Colon (tissue), 2 donors: Measurements from ENCODE around the gene MAST1.
"Not testable (repeated sequence)": the region's sequence is repeated elsewhere in the genome, so short reads cannot be mapped to it uniquely, and the experiment has no call there.

Experiments used
- FAIRE-seq: peaks from 2 replicates; lab custom pipeline; 2012; peaks lifted over from hg19 to GRCh38; lab: Jason Lieb, UNC
- donor health status: control.
- donor health status: control.

MAST1 gene

GRCh38 chr19:12896460-12896859 is 58.1 kb downstream of the MAST1 start:
- no peak for FAIRE-seq

DNA sequence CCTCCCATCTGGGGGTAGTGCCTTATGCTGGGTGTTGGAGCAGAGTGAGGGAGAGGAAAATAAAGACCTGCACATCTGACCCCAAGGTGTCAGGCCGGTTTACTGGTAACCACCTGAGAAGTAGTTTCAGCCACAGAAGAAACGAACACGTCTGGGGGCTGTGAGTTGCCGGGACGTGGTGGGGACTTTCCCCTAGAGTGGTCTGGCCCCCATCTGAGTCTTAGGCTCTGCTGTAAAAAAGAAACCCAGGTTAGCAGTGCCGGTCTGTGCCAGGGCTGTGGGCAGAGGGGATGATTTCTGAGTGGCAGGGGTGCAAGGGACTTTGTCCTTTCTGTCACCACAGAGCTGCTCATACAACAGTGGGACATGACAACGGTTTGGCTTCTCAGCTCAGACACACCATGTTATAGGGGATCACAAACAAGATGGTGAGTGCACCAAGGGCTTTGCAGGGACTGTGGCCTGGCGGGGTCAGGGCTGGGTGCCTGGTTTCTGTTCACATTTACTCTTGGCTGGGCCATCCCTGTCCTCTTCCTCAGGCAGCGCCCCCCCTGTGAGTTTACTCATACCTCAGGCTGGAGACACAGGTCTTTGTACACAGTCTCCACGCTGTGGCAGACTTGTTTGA is 61.7 kb downstream of the MAST1 start:
- FAIRE-seq: no peak

DNA sequence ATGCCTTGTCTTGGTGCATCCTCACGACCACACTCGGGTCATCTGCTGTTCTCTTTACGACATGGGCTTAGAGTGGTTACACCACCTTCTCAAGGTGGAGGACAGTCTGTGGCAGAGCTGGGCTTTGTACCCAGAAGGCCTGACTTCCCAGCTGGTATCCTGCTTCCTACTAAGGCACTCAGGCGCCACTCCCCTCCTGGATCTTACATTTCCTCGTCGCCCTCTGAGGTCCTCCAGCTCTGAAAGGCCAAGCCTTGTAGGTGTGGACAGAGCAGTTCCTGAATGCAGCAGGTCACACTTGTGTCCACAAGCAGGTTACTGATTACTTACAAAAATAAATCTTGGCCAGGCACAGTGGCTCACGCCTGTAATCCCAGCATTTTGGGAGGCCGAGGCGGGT is 68.9 kb downstream of the MAST1 start:
- no peak for FAIRE-seq

DNA sequence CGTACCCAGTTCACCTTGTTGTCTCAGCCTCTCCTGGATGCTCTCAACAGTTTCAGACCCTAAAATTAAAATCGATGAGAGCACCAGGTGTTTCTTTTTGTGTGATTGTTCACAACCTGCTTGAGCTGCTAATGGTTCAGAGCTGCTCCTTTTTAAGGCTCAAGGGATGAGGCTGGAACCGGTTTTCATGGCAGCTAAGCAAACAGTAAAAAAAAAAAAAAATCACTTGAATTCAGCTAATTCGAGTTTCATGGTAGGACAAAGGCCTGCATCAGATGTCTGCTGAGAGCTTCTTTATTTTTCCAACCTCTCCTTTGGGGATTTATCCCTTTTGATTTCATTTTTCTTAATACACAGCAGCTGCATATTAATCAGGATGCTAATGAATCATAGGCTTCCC is 74.3 kb downstream of the MAST1 start:
- no peak for FAIRE-seq

GRCh38 chr19:12913011-12913561 is 74.8 kb downstream of the MAST1 start:
- FAIRE-seq: no peak

DNA sequence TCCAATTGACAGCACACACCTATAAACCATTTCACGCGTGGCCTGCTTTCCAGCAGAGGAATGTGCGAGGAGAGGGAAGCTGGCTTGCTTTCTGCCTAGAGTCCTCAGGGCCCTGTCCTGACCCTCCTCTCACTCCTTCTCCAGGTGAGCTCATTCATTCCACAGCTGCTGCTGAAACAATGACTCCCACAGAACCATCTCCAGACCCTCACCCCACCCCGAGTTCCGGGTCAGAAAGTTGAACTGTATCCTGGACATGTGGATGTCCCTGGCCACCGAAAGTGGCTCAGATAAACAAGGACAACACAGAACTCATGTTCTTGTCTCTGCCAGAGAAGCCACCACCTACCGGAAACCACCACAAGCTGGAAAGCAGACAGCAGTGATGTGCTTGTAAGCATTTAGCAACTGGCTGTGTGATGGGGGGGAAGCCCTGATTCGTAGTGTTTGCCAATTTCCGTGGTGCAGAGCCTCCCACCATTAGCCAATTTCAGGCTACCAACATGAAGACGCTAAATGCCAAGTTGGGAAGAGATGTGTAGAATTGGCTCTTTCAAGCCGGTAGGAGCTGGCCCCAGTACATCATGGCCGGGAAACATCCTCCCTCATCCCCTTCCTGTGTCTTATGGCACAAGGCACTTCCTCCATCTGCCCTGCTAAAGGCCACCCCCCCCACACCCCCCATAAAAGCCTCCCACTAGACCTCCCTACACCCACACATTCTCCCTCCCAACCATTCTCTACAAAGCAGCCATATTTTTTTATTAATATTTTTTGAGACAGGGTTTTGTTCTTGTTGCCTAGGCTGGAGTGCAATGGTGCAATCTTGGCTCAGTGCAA is 75.8 kb downstream of the MAST1 start:
- no peak for FAIRE-seq

- not testable (repeated sequence) for FAIRE-seq
Measured at GRCh38 chr19:12915860-12916259, 77.5 kb downstream of the MAST1 start.

GRCh38 chr19:12918253-12918652 is 79.9 kb downstream of the MAST1 start:
- no peak for FAIRE-seq

- no peak for FAIRE-seq
Measured at GRCh38 chr19:12921047-12921446, 82.7 kb downstream of the MAST1 start.

GRCh38 chr19:12922959-12923358 is 84.6 kb downstream of the MAST1 start:
- FAIRE-seq: no peak
